WTC11 (cell line): ENCODE data around the gene RBMS2. TPM values are rescaled to one million over a fixed set of nuclear protein-coding genes. Genes with fewer than 3 reads are reported as not detected.

Source experiments
- ATAC-seq: fragments of 200-7000 bp; cut with Tn5 transposase; 2 replicates; pipeline ENCODE4 v1.10.0; 2021; ENCODE audit warnings: mild to moderate bottlenecking, moderate library complexity
- CTCF ChIA-PET: fragments of 300-600 bp; sonication (Branson Sonifier 250); formaldehyde crosslinking; loops from one replicate; lab custom pipeline; 2021; ENCODE audit warnings: antibody characterized with exemption; lab: Charles Lee
- POLR2A ChIA-PET: fragments of 350-600 bp; sonication (Branson Sonifier 250); formaldehyde crosslinking; loops from one replicate; lab custom pipeline; 2021; ENCODE audit warnings: antibody characterized with exemption; lab: Charles Lee
- DNase-seq: peaks from one replicate; pipeline ENCODE4 v3.0.0; 2021; ENCODE audit warnings: low spot score
- H3K27ac Mint-ChIP-seq: 2 replicates; pipeline ENCODE4 v1.8.0; 2021; ENCODE audit warnings: mixed read lengths
- H3K27me3 Mint-ChIP-seq: 2 replicates; pipeline ENCODE4 v1.8.0; 2021; ENCODE audit warnings: low read depth, mild to moderate bottlenecking, moderate library complexity, mixed read lengths
- H3K36me3 Mint-ChIP-seq: 2 replicates; pipeline ENCODE4 v1.8.0; 2021; ENCODE audit warnings: mixed read lengths
- H3K4me1 Mint-ChIP-seq: 2 replicates; pipeline ENCODE4 v1.8.0; 2022; ENCODE audit warnings: mixed read lengths
- H3K4me3 Mint-ChIP-seq: 2 replicates; pipeline ENCODE4 v1.8.0; 2021; ENCODE audit warnings: mild to moderate bottlenecking, moderate library complexity, mixed read lengths
- H3K9me3 Mint-ChIP-seq: 2 replicates; pipeline ENCODE4 v1.8.0; 2021; ENCODE audit warnings: mixed read lengths
- FOXK1 ChIP-seq: sonication (generic); formaldehyde crosslinking; IDR thresholded peaks from 2 replicates; pipeline ENCODE4 v1.8.0; 2022; ENCODE audit warnings: mild to moderate bottlenecking, moderate library complexity, missing genetic modification reagents
- GRHL2 ChIP-seq: fragments of 250-450 bp; sonication (Bioruptor Pico); IDR thresholded peaks from 2 replicates; pipeline ENCODE4 v1.8.0; 2022; ENCODE audit warnings: mild to moderate bottlenecking, moderate library complexity; ENCODE audit not compliant: insufficient replicate concordance, severe bottlenecking
- GTF2I ChIP-seq: fragments of 250-450 bp; sonication (Bioruptor Pico); conservative IDR thresholded peaks from 2 replicates; pipeline ENCODE4 v1.4.0; 2021; ENCODE audit warnings: mild to moderate bottlenecking
- JAZF1 ChIP-seq: fragments of 250-450 bp; sonication (Bioruptor Pico); IDR thresholded peaks from 2 replicates; pipeline ENCODE4 v1.9.0; 2021; ENCODE audit warnings: moderate library complexity, mild to moderate bottlenecking, inconsistent platforms
- MXD4 ChIP-seq: fragments of 250-450 bp; sonication (Bioruptor Pico); IDR thresholded peaks from 2 replicates; pipeline ENCODE4 v1.8.0; 2021; ENCODE audit warnings: mild to moderate bottlenecking, moderate library complexity, borderline replicate concordance
- MYBL2 ChIP-seq: sonication (generic); formaldehyde crosslinking; IDR thresholded peaks from 2 replicates; pipeline ENCODE4 v1.8.1; 2023; ENCODE audit warnings: mild to moderate bottlenecking, moderate library complexity, missing genetic modification reagents
- NFE2L1 ChIP-seq: sonication (generic); formaldehyde crosslinking; IDR thresholded peaks from 2 replicates; pipeline ENCODE4 v1.8.1; 2023; ENCODE audit warnings: missing genetic modification reagents
- ZBTB21 ChIP-seq: sonication (generic); formaldehyde crosslinking; IDR thresholded peaks from 2 replicates; pipeline ENCODE4 v1.8.1; 2023; ENCODE audit warnings: mild to moderate bottlenecking, missing genetic modification reagents, borderline replicate concordance
- ZNF121 ChIP-seq: sonication (generic); formaldehyde crosslinking; IDR thresholded peaks from 2 replicates; pipeline ENCODE4 v1.8.0; 2023; ENCODE audit warnings: missing genetic modification reagents
- ZNF138 ChIP-seq: sonication (generic); formaldehyde crosslinking; conservative IDR thresholded peaks from 2 replicates; pipeline ENCODE4 v1.8.1; 2022; ENCODE audit warnings: mild to moderate bottlenecking, moderate library complexity, missing genetic modification reagents
- total RNA-seq: library from RNA; stranded (reverse); gene quantifications from 3 replicates; pipeline ENCODE4 v1.2.3, GENCODE V29; 2021
- TF ChIP-seq, protein P1 (sequence below): sonication (generic); formaldehyde crosslinking; IDR thresholded peaks from 2 replicates; pipeline ENCODE4 v1.8.1; 2023; ENCODE audit warnings: mild to moderate bottlenecking, missing genetic modification reagents
- TF ChIP-seq, protein P2 (sequence below): sonication (generic); formaldehyde crosslinking; IDR thresholded peaks from 2 replicates; pipeline ENCODE4 v1.8.0; 2022; ENCODE audit warnings: mild to moderate bottlenecking, missing genetic modification reagents
- TF ChIP-seq, protein P3 (sequence below): sonication (generic); formaldehyde crosslinking; IDR thresholded peaks from 2 replicates; pipeline ENCODE4 v1.8.0; 2022; ENCODE audit warnings: mild to moderate bottlenecking, missing genetic modification reagents
- TF ChIP-seq, protein P4 (sequence below): fragments of 250-450 bp; sonication (Bioruptor Pico); IDR thresholded peaks from 2 replicates; pipeline ENCODE4 v1.9.0; 2021; ENCODE audit warnings: moderate library complexity, mild to moderate bottlenecking, inconsistent platforms, borderline replicate concordance
- TF ChIP-seq, protein P5 (sequence below): sonication (generic); formaldehyde crosslinking; IDR thresholded peaks from 2 replicates; pipeline ENCODE4 v1.8.0; 2022; ENCODE audit warnings: mild to moderate bottlenecking, missing genetic modification reagents
- TF ChIP-seq, protein P6 (sequence below): fragments of 250-450 bp; sonication (Bioruptor Pico); IDR thresholded peaks from 2 replicates; pipeline ENCODE4 v1.9.0; 2021; ENCODE audit warnings: mild to moderate bottlenecking
- TF ChIP-seq, protein P7 (sequence below): sonication (generic); formaldehyde crosslinking; IDR thresholded peaks from 2 replicates; pipeline ENCODE4 v1.8.1; 2023; ENCODE audit warnings: mild to moderate bottlenecking, missing genetic modification reagents

Gene RBMS2
- total RNA-seq, 1 experiment from 2014 or later: 16.7 TPM

DNA sequence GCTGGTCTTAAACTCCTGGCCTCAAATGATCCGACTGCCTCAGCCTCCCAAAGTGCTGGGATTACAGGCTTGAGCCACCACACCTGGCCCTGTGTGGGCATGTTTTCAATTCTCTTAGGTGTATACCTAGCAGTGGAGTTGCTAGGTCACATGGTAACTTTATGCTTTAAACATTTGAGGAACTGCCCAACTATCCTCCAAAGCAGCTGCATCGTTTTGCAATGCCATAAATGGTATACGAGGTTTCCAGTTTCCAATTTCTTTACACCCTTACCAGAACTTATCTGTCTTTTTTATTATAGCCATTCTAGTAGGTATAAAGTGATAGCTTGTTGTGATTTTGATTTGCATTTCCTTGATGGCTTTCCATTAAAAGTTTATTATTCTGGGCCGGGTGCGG lies 25.1 kb downstream of the RBMS2 start:
- Mint-ChIP-seq H3K4me1 (no peaks in the 10 kb centered on the region), H3K27ac (no peak overlapping the region), H3K4me3 (no peak overlapping the region), H3K36me3 (no peaks in the 10 kb centered on the region), H3K9me3 (no peaks in the 10 kb centered on the region), H3K27me3 (no peaks in the 10 kb centered on the region)
- TF ChIP-seq, protein P1, sequence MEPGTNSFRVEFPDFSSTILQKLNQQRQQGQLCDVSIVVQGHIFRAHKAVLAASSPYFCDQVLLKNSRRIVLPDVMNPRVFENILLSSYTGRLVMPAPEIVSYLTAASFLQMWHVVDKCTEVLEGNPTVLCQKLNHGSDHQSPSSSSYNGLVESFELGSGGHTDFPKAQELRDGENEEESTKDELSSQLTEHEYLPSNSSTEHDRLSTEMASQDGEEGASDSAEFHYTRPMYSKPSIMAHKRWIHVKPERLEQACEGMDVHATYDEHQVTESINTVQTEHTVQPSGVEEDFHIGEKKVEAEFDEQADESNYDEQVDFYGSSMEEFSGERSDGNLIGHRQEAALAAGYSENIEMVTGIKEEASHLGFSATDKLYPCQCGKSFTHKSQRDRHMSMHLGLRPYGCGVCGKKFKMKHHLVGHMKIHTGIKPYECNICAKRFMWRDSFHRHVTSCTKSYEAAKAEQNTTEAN (CRISPR knock-in tag): no peak
- TF ChIP-seq JAZF1 (CRISPR knock-in tag) (no peak), NFE2L1 (no peak), ZNF138 (no peak), ZBTB21 (no peak), GTF2I (CRISPR knock-in tag) (no peak), ZNF121 (CRISPR knock-in tag) (no peak), GRHL2 (CRISPR knock-in tag) (no peak), MXD4 (CRISPR knock-in tag) (no peak), MYBL2 (CRISPR knock-in tag) (no peak), FOXK1 (CRISPR knock-in tag) (no peak)
- TF ChIP-seq, protein P2, sequence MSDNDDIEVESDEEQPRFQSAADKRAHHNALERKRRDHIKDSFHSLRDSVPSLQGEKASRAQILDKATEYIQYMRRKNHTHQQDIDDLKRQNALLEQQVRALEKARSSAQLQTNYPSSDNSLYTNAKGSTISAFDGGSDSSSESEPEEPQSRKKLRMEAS (CRISPR knock-in tag): no peak
- TF ChIP-seq, protein P3, sequence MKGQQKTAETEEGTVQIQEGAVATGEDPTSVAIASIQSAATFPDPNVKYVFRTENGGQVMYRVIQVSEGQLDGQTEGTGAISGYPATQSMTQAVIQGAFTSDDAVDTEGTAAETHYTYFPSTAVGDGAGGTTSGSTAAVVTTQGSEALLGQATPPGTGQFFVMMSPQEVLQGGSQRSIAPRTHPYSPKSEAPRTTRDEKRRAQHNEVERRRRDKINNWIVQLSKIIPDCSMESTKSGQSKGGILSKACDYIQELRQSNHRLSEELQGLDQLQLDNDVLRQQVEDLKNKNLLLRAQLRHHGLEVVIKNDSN (CRISPR knock-in tag): no peak
- TF ChIP-seq, protein P4, sequence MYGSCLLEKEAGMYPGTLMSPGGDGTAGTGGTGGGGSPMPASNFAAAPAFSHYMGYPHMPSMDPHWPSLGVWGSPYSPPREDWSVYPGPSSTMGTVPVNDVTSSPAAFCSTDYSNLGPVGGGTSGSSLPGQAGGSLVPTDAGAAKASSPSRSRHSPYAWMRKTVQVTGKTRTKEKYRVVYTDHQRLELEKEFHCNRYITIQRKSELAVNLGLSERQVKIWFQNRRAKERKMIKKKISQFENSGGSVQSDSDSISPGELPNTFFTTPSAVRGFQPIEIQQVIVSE: no peak
- TF ChIP-seq, protein P5, sequence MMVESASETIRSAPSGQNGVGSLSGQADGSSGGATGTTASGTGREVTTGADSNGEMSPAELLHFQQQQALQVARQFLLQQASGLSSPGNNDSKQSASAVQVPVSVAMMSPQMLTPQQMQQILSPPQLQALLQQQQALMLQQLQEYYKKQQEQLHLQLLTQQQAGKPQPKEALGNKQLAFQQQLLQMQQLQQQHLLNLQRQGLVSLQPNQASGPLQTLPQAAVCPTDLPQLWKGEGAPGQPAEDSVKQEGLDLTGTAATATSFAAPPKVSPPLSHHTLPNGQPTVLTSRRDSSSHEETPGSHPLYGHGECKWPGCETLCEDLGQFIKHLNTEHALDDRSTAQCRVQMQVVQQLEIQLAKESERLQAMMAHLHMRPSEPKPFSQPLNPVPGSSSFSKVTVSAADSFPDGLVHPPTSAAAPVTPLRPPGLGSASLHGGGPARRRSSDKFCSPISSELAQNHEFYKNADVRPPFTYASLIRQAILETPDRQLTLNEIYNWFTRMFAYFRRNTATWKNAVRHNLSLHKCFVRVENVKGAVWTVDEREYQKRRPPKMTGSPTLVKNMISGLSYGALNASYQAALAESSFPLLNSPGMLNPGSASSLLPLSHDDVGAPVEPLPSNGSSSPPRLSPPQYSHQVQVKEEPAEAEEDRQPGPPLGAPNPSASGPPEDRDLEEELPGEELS (CRISPR knock-in tag): no peak
- TF ChIP-seq, protein P6, sequence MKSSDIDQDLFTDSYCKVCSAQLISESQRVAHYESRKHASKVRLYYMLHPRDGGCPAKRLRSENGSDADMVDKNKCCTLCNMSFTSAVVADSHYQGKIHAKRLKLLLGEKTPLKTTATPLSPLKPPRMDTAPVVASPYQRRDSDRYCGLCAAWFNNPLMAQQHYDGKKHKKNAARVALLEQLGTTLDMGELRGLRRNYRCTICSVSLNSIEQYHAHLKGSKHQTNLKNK: no peak
- ATAC-seq: no peak
- DNase-seq: no peak
- CTCF ChIA-PET: interaction anchor here (0.5 kb wide), 1 partner anchor 172 kb away, joined by 4 read pairs; no protein-coding TSS in a partner anchor
- POLR2A ChIA-PET: no interaction called here

DNA sequence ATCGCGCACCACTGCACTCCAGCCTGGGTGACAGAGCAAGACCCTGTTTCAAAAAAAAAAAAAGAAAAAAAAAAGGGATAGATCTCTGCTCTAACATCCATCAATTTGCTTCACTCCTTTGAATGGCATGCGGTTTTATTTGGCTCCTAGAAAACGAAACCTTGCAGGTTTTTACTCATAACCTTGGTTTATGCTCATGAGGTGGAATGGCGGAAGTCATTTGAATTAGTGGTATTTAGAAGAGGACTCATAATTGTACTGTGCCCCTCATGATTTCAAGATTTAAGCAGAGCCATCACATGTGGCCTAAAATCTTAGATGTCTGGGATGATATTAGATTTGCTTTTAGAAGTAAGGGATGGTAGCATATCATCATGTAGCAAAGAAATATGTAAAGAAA lies 29.4 kb downstream of the RBMS2 start:
- TF ChIP-seq, protein P7, sequence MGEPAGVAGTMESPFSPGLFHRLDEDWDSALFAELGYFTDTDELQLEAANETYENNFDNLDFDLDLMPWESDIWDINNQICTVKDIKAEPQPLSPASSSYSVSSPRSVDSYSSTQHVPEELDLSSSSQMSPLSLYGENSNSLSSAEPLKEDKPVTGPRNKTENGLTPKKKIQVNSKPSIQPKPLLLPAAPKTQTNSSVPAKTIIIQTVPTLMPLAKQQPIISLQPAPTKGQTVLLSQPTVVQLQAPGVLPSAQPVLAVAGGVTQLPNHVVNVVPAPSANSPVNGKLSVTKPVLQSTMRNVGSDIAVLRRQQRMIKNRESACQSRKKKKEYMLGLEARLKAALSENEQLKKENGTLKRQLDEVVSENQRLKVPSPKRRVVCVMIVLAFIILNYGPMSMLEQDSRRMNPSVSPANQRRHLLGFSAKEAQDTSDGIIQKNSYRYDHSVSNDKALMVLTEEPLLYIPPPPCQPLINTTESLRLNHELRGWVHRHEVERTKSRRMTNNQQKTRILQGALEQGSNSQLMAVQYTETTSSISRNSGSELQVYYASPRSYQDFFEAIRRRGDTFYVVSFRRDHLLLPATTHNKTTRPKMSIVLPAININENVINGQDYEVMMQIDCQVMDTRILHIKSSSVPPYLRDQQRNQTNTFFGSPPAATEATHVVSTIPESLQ: no peak
- no peak overlapping the region for H3K4me3 Mint-ChIP-seq
- ATAC-seq (no peak), DNase-seq (no peak)
- ChIA-PET CTCF (interaction anchor here (0.5 kb wide), 1 partner anchor 215 kb away, joined by 5 read pairs; no protein-coding TSS in a partner anchor), POLR2A (no interaction called here)
- H3K9me3 Mint-ChIP-seq: no peaks in the 10 kb centered on the region
- H3K36me3 Mint-ChIP-seq: no peaks in the 10 kb centered on the region
- H3K27ac Mint-ChIP-seq: no peak overlapping the region
- H3K27me3 Mint-ChIP-seq: no peaks in the 10 kb centered on the region
- H3K4me1 Mint-ChIP-seq: no peaks in the 10 kb centered on the region
